BE2C (cell line): ENCODE measurements around the gene TNF.
"Not testable (repeated sequence)": the region's sequence is repeated elsewhere in the genome, so short reads cannot be mapped to it uniquely, and the experiment has no call there.

Experiments used
- DNase-seq: peaks from one replicate; pipeline ENCODE4 v3.0.0-alpha.2; 2020
- H3K27me3 ChIP-seq: fragments of 250-450 bp; sonication (Bioruptor Pico); 2 replicates; pipeline ENCODE4 v1.5.1; 2020; ENCODE audit warnings: mild to moderate bottlenecking
- H3K36me3 ChIP-seq: fragments of 250-450 bp; sonication (Bioruptor Pico); 2 replicates; pipeline ENCODE4 v1.5.1; 2020; ENCODE audit warnings: mild to moderate bottlenecking
- H3K4me1 ChIP-seq: fragments of 250-450 bp; sonication (Bioruptor Pico); 2 replicates; pipeline ENCODE4 v1.5.1; 2020
- H3K4me3 ChIP-seq: 2 replicates; pipeline ENCODE4 v1.5.1; 2011; ENCODE audit warnings: low read depth, low read length
- H3K9me3 ChIP-seq: fragments of 250-450 bp; sonication (Bioruptor Pico); 2 replicates; pipeline ENCODE4 v1.5.1; 2020
- TF ChIP-seq, protein P1 (sequence below): IDR thresholded peaks from 2 replicates; pipeline ENCODE4 v1.5.1; 2012; ENCODE audit warnings: mild to moderate bottlenecking, low read depth, low read length

Gene TNF

DNA sequence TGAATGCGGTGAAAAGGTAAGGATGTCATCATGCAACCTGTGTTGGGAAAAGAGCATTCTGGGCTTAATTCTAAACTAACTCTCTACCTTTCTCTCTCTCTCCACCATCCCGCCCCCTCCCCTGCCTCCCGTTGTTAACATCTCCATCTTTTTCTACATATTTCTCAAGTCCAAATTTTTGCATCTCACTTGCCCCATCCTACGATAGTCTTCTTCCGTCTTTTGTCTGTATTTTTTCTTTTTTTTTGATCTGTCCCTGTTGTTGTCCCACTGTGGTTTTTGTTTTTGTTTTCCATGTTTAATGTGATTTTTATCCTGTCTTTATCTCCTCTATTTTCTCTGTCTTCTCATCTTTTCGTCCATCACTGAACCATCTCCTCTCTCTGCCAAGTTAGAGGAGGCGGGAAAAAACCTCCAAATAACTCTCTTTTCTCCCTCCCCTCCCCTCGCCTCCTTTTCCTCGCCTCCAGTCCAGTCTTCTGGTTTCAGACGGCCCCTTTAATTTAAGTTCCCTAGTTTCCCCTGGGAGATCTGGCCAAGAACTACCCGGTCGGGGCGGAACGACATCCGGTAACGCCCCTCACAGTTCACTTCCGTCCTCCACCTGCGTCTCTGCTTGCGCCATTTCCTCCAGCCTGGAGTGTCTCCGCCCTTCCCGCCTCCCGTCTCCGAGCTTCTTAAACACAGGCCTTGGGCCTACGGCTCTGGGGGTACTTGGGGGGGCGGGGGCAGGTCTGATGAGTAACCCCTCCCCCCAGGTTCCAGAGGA lies 28.2 kb upstream of the TNF start, which contains the start of gene NFKBIL1:
NFKBIL1 (plus strand) TSS at position 651 of the 769 bp plus-strand sequence; CDS start at position 738, 87 bp downstream.
- H3K4me3 ChIP-seq, result peak within 1 kb of the TSS; percentile 69
- TF ChIP-seq, protein P1, sequence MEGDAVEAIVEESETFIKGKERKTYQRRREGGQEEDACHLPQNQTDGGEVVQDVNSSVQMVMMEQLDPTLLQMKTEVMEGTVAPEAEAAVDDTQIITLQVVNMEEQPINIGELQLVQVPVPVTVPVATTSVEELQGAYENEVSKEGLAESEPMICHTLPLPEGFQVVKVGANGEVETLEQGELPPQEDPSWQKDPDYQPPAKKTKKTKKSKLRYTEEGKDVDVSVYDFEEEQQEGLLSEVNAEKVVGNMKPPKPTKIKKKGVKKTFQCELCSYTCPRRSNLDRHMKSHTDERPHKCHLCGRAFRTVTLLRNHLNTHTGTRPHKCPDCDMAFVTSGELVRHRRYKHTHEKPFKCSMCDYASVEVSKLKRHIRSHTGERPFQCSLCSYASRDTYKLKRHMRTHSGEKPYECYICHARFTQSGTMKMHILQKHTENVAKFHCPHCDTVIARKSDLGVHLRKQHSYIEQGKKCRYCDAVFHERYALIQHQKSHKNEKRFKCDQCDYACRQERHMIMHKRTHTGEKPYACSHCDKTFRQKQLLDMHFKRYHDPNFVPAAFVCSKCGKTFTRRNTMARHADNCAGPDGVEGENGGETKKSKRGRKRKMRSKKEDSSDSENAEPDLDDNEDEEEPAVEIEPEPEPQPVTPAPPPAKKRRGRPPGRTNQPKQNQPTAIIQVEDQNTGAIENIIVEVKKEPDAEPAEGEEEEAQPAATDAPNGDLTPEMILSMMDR, result no peak
- peak; percentile 93 for DNase-seq
- H3K9me3 ChIP-seq, result no peaks in the 10 kb centered on the region
- H3K36me3 ChIP-seq, result peaks cover 14% of the 10 kb centered on the region
- H3K27me3 ChIP-seq, result no peaks in the 10 kb centered on the region
- no peaks in the 10 kb centered on the region for H3K4me1 ChIP-seq

DNA sequence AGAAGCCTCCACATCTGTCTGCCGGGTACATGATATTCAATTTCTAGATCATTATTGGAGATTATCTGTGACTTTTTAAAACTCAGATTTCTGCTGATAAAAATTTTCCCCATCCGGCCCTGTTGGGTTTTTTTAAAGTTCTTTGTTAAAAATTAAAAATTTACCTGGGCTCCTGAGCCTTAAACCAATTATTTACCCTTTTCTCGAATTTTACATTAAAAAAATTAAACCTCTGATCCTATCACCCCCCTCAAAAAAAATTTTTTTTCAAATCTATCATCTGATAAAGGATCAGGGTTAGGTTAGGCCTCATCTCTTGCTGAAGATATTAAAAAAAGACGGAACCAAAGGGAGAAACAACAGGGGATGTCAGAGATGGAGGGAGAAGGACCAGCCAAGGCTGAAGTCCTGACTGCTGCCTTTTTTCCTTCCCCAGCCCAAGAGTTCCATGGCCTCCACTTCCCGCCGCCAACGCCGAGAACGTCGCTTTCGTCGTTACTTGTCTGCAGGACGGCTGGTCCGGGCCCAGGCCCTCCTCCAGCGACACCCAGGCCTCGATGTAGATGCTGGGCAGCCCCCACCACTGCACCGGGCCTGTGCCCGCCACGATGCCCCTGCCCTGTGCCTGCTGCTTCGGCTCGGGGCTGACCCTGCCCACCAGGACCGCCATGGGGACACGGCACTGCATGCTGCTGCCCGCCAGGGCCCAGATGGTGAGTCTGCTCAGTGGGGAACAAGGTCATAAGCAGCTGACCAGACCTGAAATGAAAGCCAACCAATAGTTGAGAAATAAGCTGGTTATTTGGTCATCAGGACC lies 27.4 kb upstream of the TNF start:
- DNase-seq, result no peak
- TF ChIP-seq, protein P1, result no peak
- H3K9me3 ChIP-seq, result no peaks in the 10 kb centered on the region
- no peaks in the 10 kb centered on the region for H3K27me3 ChIP-seq
- peaks cover 14% of the 10 kb centered on the region for H3K36me3 ChIP-seq
- H3K4me1 ChIP-seq, result no peaks in the 10 kb centered on the region
- peak overlapping the region; percentile 69 for H3K4me3 ChIP-seq

DNA sequence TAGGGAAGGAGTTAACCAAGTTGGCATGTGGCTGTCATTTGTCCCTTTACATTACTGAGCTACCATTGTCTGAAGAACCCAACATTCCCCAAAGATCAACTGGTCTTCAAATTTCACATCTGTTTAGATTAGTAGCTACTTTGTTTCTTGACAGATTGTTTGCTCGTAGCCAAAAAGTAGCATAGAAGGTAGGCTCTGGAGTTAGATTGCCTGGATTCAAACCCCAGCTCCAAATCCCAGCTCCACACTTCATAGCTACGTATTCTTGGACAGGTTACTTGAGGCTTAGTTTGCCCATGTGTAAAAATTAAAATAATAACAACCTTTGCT lies 26.9 kb upstream of the TNF start:
- H3K27me3 ChIP-seq, result no peaks in the 10 kb centered on the region
- H3K36me3 ChIP-seq, result peaks cover 16% of the 10 kb centered on the region
- no peak for DNase-seq
- TF ChIP-seq, protein P1, result no peak
- no peak overlapping the region for H3K4me3 ChIP-seq
- H3K9me3 ChIP-seq, result no peaks in the 10 kb centered on the region
- no peaks in the 10 kb centered on the region for H3K4me1 ChIP-seq

DNA sequence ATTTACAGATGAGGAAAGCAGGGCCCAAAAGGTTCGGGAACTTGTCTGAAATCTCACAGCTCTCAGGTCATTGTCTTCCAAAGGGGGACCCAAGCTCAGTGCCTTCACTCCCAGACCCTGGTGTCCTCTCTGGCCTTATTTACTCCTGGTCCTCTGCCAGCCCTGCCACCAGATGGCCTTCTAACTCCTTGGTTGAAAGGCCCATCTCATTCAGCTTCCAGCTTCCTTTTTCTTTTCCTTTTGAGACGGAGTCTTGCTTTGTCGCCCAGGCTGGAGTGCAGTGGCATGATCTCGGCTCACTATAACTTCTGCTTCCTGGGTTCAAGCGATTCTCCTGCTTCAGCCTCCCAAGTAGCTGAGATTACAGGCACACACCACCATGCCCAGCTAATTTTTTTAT lies 24.0 kb upstream of the TNF start:
- not testable (repeated sequence) for H3K27me3 ChIP-seq, H3K9me3 ChIP-seq, H3K4me3 ChIP-seq, H3K4me1 ChIP-seq
- H3K36me3 ChIP-seq, result peaks cover 18% of the 10 kb centered on the region
- TF ChIP-seq, protein P1, result peak; percentile 53
- DNase-seq, result peak; percentile 50

DNA sequence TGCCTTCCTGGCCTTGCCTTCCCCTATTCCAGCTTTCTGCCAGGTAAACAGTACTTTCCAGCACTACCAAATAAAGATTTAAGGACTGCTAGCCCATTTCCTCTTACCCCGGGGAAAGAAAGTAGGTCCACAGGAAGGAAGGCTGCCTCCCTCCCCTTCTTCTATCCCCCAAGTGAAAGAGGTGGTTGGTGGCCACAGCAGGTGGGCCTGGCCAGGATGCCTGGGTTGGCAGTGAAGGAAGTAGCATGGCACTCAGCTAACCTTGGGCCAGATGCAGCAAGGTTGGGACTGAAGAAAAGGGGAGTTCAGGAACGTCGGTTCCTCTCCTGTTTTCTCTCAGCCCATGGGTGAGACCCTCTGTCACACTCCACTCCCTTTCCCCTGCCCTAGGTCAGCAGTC lies 19.1 kb upstream of the TNF start:
- no peak for DNase-seq
- no peak overlapping the region for H3K4me3 ChIP-seq
- no peaks in the 10 kb centered on the region for H3K9me3 ChIP-seq
- peaks cover 26% of the 10 kb centered on the region for H3K36me3 ChIP-seq
- TF ChIP-seq, protein P1, result no peak
- no peaks in the 10 kb centered on the region for H3K27me3 ChIP-seq
- peaks cover 4% of the 10 kb centered on the region for H3K4me1 ChIP-seq
